Erythroblast (primary cell): ENCODE data around the gene KATNA1.

Source experiments
- DNase-seq, 2 experiments: peaks; one replicate each; lab custom pipeline; 2025; lab: John Stamatoyannopoulos, UW
- GATA1 ChIP-seq: IDR thresholded peaks from 2 replicates; pipeline ENCODE4 v1.6.1; 2011; ENCODE audit warnings: low read depth, mild to moderate bottlenecking, control low read depth, low read length, moderate library complexity
- POLR2A ChIP-seq: IDR thresholded peaks from 2 replicates; pipeline ENCODE4 v1.6.1; 2011; ENCODE audit warnings: mild to moderate bottlenecking, low read length

Gene KATNA1

DNA sequence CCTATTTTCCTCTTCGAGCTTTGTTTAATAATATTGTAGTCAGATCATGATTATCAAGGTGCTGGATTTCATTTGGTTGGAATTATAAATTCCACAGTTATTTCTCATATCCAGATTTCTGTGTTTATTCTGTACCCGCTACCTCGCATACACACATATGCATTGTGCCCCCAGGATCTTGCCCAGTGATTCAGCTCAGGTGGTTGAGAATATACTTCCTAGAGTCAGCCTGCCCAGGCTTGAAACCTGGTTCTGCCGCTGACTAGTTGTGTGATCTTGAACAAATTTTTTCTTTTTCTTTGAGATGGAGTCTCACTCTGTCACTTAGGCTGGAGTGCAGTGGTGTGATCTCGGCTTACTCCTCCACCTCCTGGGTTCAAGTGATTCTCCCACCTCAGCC, 67.6 kb downstream of the KATNA1 start:
- DNase-seq = no peak
- TF ChIP-seq GATA1 = no peak
- no peak for TF ChIP-seq POLR2A

- TF ChIP-seq POLR2A = no peak
- no peak for TF ChIP-seq GATA1
- no peak for DNase-seq
Measured at GRCh38 chr6:149567945-149568585, 80.4 kb downstream of the KATNA1 start.

DNA sequence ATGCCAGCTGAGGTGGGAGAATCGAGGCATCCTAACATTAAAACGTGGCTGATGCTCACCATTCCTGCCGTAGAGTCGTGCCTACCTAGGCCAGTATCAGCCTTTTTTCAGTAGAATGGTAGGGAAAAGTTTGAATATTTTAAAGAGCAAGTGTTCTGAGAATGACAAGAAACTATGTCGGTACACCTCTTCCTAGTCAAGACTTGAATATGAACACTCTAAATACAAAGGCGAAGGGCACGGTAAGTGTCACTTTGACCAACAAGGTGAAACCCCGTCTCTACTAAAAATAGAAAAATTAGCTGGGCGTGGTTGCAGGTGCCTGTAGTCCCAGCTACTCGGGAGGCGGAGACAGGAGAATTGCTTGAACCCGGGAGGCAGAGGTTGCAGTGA, 81.3 kb downstream of the KATNA1 start:
- DNase-seq = no peak
- no peak for TF ChIP-seq GATA1
- TF ChIP-seq POLR2A = no peak

DNA sequence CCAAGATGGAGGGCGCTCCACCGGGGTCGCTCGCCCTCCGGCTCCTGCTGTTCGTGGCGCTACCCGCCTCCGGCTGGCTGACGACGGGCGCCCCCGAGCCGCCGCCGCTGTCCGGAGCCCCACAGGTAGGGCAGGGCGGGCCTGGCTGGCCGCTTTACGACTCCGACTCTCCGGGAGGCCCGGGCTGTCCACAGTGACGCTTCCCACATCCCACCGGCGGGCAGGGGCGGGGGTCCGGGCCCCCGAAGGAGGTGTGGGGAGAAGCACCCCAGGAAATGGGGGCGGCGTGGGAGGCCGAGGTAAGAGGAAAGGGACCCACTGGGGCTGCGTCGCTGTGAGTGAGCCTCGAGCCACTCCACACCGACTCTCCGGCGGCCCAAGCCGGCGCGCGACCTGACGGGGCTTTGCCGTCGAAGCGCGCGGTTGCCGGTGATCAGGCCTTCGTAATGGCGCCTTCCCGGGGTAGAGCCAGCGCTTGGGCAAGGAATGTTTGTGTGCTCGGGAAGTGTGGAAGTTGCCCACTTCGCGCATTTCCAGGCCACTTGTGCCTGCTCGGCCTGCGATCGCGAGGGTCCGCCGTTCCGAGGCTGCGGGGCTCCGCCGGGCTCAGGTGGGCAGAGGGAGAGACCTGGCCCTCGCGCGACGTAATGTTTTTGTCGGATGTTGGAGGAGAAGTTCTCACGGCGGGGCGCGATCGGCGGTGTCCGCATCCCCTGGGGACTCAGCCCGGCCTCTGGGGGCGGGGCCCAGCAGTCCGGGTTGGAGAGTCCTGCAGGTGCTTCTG, 81.9 kb downstream of the KATNA1 start:
- peak; percentile 74 to 80 for DNase-seq
- peak; percentile 38 for TF ChIP-seq POLR2A
- TF ChIP-seq GATA1 = no peak

DNA sequence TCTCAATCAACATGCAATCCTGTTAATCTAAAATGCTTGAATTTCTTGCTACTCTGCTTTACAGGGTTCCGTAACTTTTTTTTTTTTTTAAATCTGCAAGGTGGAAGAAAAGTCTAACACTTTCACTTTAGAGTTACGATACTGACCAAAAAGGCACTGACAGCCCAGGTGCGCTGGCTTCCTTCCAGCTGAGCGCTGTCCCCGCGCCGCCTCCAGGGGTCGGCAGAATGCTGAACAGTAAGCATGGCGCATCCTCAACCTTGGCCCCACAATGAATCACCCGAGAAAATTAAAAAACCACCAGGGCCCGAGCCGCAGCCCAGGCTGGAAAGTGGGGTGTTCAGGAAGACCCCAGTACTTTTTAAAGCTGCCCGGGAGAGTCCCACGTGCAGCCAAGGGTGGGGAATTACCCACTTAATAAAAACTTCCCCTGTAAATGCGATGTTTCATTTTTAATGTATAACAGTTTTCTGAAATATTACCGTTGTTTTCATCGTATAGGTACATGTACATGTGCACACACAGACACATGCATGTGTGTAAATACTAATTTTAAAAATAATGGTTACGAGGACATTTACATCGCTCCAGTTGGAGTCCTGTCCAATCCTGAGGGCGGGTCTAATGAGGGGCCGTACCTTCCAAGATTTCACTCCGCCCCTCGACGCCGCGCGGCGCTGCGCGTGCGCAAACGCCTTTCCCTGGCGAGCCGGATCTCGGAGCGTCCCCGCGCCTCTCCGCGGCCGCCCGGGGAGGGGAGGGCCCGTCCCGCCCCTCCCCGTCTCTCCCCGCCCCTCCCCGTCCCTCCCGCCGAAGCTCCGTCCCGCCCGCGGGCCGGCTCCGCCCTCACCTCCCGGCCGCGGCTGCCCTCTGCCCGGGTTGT, 82.7 kb downstream of the KATNA1 start, which contains the start of gene GINM1:
Gene GINM1 (plus strand): TSS at position 849 of the 883 bp plus-strand sequence. CDS start 40 bp downstream, outside the sequence.
- TF ChIP-seq POLR2A (no peak), GATA1 (no peak)
- peak; percentile 95 to 98 for DNase-seq

DNA sequence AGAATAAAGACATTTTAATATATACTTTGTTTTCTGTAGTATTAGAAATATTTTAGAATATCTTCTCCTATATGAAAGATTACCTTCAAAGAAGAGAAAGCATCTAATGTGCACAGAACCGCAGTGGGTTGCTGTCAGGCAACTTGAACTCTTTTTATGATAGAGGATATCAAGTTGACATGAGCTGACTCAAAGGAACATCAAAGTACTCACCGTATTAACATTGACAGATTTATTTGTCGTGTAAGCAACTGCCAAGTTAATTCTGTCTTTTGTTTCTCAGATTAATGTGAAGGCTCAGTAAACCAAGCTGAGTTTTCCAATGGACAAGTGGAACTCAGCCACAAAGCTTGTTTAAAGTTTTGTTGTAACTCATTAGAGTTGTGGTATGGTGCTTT, 84.6 kb downstream of the KATNA1 start:
- DNase-seq = no peak
- no peak for TF ChIP-seq GATA1
- TF ChIP-seq POLR2A = no peak

DNA sequence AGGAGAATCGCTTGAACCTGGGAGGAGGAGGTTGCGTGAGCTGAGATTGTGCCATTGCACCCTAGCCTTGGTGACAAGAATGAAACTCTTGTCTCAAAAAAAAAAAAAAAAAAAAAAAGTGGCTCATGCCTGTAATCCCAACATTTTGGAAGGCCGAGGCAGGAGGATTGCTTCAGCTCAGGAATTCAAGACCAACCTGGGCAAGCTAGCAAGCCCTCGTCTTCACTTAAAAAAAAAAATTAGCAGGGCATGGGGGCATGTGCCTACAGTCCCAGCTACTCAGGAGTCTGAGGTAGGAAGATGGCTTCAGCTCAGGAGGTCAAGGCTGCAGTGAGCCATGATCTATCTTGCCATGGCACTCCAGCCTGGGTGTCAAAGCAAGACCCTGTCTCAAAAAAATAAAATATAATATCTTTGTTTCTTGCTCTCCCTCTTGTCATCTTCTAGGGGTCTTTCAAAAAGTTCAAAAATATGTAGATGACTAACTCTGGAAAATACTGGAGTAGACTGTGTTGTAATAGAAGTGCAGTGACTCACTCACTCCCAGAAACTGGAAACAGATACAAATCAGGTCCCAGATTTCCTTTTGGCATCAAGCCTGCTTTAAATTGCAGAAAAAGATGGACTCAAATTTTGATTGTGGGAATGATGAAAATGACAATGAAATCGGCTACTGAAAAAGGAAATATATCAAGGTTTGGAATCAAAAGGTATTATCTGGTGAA, 85.1 kb downstream of the KATNA1 start:
- TF ChIP-seq POLR2A = no peak
- no peak for TF ChIP-seq GATA1
- no peak for DNase-seq

DNA sequence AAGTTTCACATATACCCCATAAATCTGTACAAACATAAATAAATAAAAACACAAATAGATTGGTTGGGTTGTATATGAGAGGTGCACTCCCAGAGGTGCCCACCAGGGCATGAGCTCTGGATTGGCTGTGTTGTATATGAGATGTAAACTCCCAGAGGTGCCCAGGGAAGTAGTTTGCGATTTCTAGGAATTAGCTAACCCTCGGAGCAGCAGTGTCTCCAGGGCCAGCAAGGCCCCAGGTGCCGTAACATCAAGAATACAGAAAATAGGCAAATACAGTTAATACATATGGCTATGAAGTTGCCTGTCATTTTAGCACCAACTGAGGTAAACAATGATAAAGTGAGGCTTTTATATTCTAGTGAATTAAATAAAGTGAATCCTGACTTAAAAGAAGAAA, 87.8 kb downstream of the KATNA1 start:
- DNase-seq = peak in 1 of 2 experiments; percentile 40
- TF ChIP-seq POLR2A (no peak), GATA1 (no peak)

GRCh38 chr6:149559389-149559788, 89.1 kb downstream of the KATNA1 start:
- TF ChIP-seq GATA1 = no peak
- no peak for TF ChIP-seq POLR2A
- DNase-seq = no peak

GRCh38 chr6:149558029-149558428, 90.5 kb downstream of the KATNA1 start:
- DNase-seq = no peak
- TF ChIP-seq POLR2A = no peak
- TF ChIP-seq GATA1 = no peak

GRCh38 chr6:149551920-149552319, 96.6 kb downstream of the KATNA1 start:
- TF ChIP-seq POLR2A (no peak), GATA1 (no peak)
- DNase-seq = no peak

GRCh38 chr6:149545754-149546471, 102.6 kb downstream of the KATNA1 start, which contains the start of gene PPIL4:
Gene PPIL4 (minus strand): TSS chr6:149546043. CDS start chr6:149546005, 38 bp downstream.
- peak; percentile 97 to 99 for DNase-seq
- peak; percentile 92 for TF ChIP-seq POLR2A
- no peak for TF ChIP-seq GATA1
